Endothelial cell of umbilical vein (primary cell): Measurements from ENCODE around the gene PRH1. TPM values are rescaled to one million over a fixed set of nuclear protein-coding genes. Genes with fewer than 3 reads are reported as not detected.

Experiments used
- BruUV-seq: library from RNA; stranded (reverse); fragments of 400-500 nt; replicated peaks from 2 replicates; lab custom pipeline; 2021; lab: Mats Ljungman, UMichigan
- CTCF ChIA-PET: fragments of 300-600, 350-600 bp; sonication (Branson Sonifier 250); formaldehyde crosslinking; loops from one replicate; lab custom pipeline; 2021; ENCODE audit warnings: antibody characterized with exemption, inconsistent platforms; lab: Charles Lee
- POLR2A ChIA-PET: fragments of 300-600, 350-600 bp; sonication (Branson Sonifier 250); formaldehyde crosslinking; loops from one replicate; lab custom pipeline; 2021; ENCODE audit warnings: antibody characterized with exemption, inconsistent platforms; lab: Charles Lee
- DNase-seq: peaks from one replicate; pipeline ENCODE4 v3.0.0-alpha.2; 2011; ENCODE audit warnings: low read depth, low spot score
- FAIRE-seq: peaks from 2 replicates; lab custom pipeline; 2011; peaks lifted over from hg19 to GRCh38; lab: Jason Lieb, UNC
- H2AFZ ChIP-seq: 2 replicates; pipeline ENCODE4 v1.6.0; 2012; ENCODE audit warnings: low read depth, low read length, control low read depth, inconsistent platforms
- H3K27ac ChIP-seq: 2 replicates; pipeline ENCODE4 v1.5.1; 2011; ENCODE audit warnings: low read depth, mild to moderate bottlenecking, control low read depth, low read length, moderate library complexity; ENCODE audit not compliant: insufficient read depth
- H3K27me3 ChIP-seq, 2 experiments: 2 replicates each; pipeline versions ENCODE4 v1.6.0 to v1.6.1; 2011; ENCODE audit warnings: low read length in 2 of 2, mixed read lengths in 1 of 2; ENCODE audit not compliant: control insufficient read depth in 2 of 2, insufficient read depth in 2 of 2
- H3K36me3 ChIP-seq, 2 experiments: 2 replicates in 1 of 2; 3 replicates in 1 of 2; pipeline ENCODE4 v1.5.1; 2011; ENCODE audit warnings: low read length in 2 of 2, mild to moderate bottlenecking in 1 of 2, moderate library complexity in 1 of 2; ENCODE audit not compliant: control insufficient read depth in 2 of 2, insufficient read depth in 2 of 2; ENCODE audit errors: extremely low read depth in 1 of 2
- H3K4me1 ChIP-seq: 3 replicates; pipeline ENCODE4 v1.5.1; 2011; ENCODE audit warnings: mild to moderate bottlenecking, low read length; ENCODE audit not compliant: control insufficient read depth, insufficient read depth; ENCODE audit errors: extremely low read depth
- H3K4me2 ChIP-seq: 2 replicates; pipeline ENCODE4 v1.6.1; 2011; ENCODE audit warnings: low read length, control low read depth, mixed read lengths; ENCODE audit not compliant: insufficient read depth
- H3K4me3 ChIP-seq, 3 experiments: fragments of 200-600 bp in 1 of 3; sonication (generic), shearing (Covaris generic) in 1 of 3; replicated peaks in 1 of 3; 2 replicates each; pipeline ENCODE4 v1.5.1; 2011 to 2016; ENCODE audit warnings: control low read depth in 3 of 3, low read length in 3 of 3, mild to moderate bottlenecking in 2 of 3, inconsistent platforms in 1 of 3, low read depth in 1 of 3, moderate library complexity in 1 of 3; ENCODE audit not compliant: insufficient read depth in 1 of 3
- H3K79me2 ChIP-seq: 2 replicates; pipeline ENCODE4 v1.6.0; 2012; ENCODE audit warnings: low read length, inconsistent platforms; ENCODE audit not compliant: control insufficient read depth, insufficient read depth
- H3K9ac ChIP-seq: replicated peaks from 2 replicates; pipeline ENCODE3; 2011; ENCODE audit warnings: low read length, control low read depth; ENCODE audit not compliant: insufficient read depth; ENCODE audit errors: extremely low read depth
- H3K9me1 ChIP-seq: replicated peaks from 3 replicates; pipeline ENCODE4 v1.6.0; 2011; ENCODE audit warnings: mild to moderate bottlenecking, low read length; ENCODE audit not compliant: control insufficient read depth, insufficient read depth; ENCODE audit errors: extremely low read depth
- H3K9me3 ChIP-seq: replicated peaks from 2 replicates; pipeline ENCODE4 v1.5.1; 2012; ENCODE audit warnings: low read length, inconsistent platforms; ENCODE audit not compliant: control insufficient read depth, insufficient read depth
- H4K20me1 ChIP-seq: replicated peaks from 2 replicates; pipeline ENCODE3; 2011; ENCODE audit warnings: mild to moderate bottlenecking, low read length; ENCODE audit not compliant: control insufficient read depth, insufficient read depth; ENCODE audit errors: extremely low read depth
- CTCF ChIP-seq, 2 donors: IDR thresholded peaks; 1 replicate in 1 of 2; 2 replicates in 1 of 2; pipeline ENCODE4 v1.5.1; 2011; ENCODE audit warnings: low read length in 2 of 2, mild to moderate bottlenecking in 2 of 2, moderate library complexity in 2 of 2, control low read depth in 1 of 2, inconsistent platforms in 1 of 2, low read depth in 1 of 2; ENCODE audit not compliant: insufficient read depth in 1 of 2; ENCODE audit errors: extremely low read depth in 1 of 2
- EZH2 ChIP-seq: IDR thresholded peaks from 2 replicates; pipeline ENCODE4 v1.6.1; 2012; ENCODE audit warnings: borderline replicate concordance, low read depth, mild to moderate bottlenecking, moderate library complexity, low read length, inconsistent platforms; ENCODE audit not compliant: severe bottlenecking
- FOS ChIP-seq: IDR thresholded peaks from 2 replicates; pipeline ENCODE4 v1.6.1; 2011; ENCODE audit warnings: mild to moderate bottlenecking, low read length, moderate library complexity, borderline replicate concordance; ENCODE audit not compliant: insufficient read depth
- GATA2 ChIP-seq: IDR thresholded peaks from 2 replicates; pipeline ENCODE4 v1.7.0; 2011; ENCODE audit warnings: low read depth, mild to moderate bottlenecking, moderate library complexity, mixed read lengths, low read length; ENCODE audit not compliant: insufficient read length, insufficient read depth
- JUN ChIP-seq: IDR thresholded peaks from 2 replicates; pipeline ENCODE4 v1.6.1; 2011; ENCODE audit warnings: borderline replicate concordance, low read depth; ENCODE audit not compliant: insufficient read length, insufficient read depth
- MAX ChIP-seq: IDR thresholded peaks from 2 replicates; pipeline ENCODE4 v1.6.1; 2011; ENCODE audit not compliant: insufficient read depth, insufficient read length
- MYC ChIP-seq: IDR thresholded peaks from one replicate; pipeline ENCODE4 v1.6.1; 2011; ENCODE audit warnings: mild to moderate bottlenecking, low read depth, low read length
- POLR2A ChIP-seq: IDR thresholded peaks from 2 replicates; pipeline ENCODE4 v1.6.1; 2012; ENCODE audit warnings: low read depth, mild to moderate bottlenecking, control low read depth, low read length
- POLR2AphosphoS5 ChIP-seq: IDR thresholded peaks from 2 replicates; pipeline ENCODE4 v1.6.1; 2012; ENCODE audit warnings: low read depth, mild to moderate bottlenecking, control low read depth, low read length, moderate library complexity; ENCODE audit not compliant: insufficient read depth
- dilution Hi-C: fragments of 300-500 bp; cut with MboI; formaldehyde crosslinking; loops from one replicate; pipeline ENCODE4 v1.15.0; 2019; ENCODE audit warnings: low sequenced_read_pairs; ENCODE audit not compliant: extremely low pct_ligation_motif_present
- intact Hi-C: fragments of 100-400 bp; cut with micrococcal nuclease; formaldehyde crosslinking; loops from one replicate; pipeline ENCODE4 v1.10.0; 2022
- polyA plus RNA-seq, 4 experiments: library from polyadenylated mRNA; depleted of rRNA in 3 of 4; stranded (reverse) in 3 of 4; unstranded in 1 of 4; fragments of >200 nt; gene quantifications; 2 replicates each; pipeline versions ENCODE4 v1.2.1 to v1.2.3, GENCODE V29; 2011 to 2012; ENCODE audit warnings: missing spikeins in 1 of 4
- total RNA-seq: library from RNA; stranded (reverse); gene quantifications from 2 replicates; pipeline ENCODE4 v1.2.3, GENCODE V29; 2021

PRH1 gene
- total and polyA plus RNA-seq, 2 donors (not counting 3 experiments of a cell fraction or from before 2014, with no cell fraction given): 2.3 to 16.2 TPM

- Histone ChIP-seq H3K9me3 (no peaks in the 10 kb centered on the region), H4K20me1 (no peaks in the 10 kb centered on the region), H3K4me1 (no peaks in the 10 kb centered on the region), H3K9me1 (no peaks in the 10 kb centered on the region), H3K79me2 (no peaks in the 10 kb centered on the region), H3K9ac (no peak overlapping the region), H3K27ac (no peak overlapping the region), H3K4me2 (no peak overlapping the region), H2AFZ (no peak overlapping the region), H3K4me3 (no peak overlapping the region), H3K36me3 (no peaks in the 10 kb centered on the region), H3K27me3 (no peaks in the 10 kb centered on the region)
- ChIA-PET CTCF (no interaction called here), POLR2A (no interaction called here)
- FAIRE-seq (no peak), DNase-seq (no peak)
- no TSS peak for BruUV-seq
- intact Hi-C loops: no loop called here
- dilution Hi-C loops: no loop called here
- no peak for TF ChIP-seq EZH2
- no peak for TF ChIP-seq MAX
- no peak for TF ChIP-seq POLR2AphosphoS5
- no peak for TF ChIP-seq FOS
- no peak for TF ChIP-seq POLR2A
- no peak for TF ChIP-seq CTCF (IDR thresholded peaks at IDR 0.05; ENCODE audit: extremely low read depth in 1 of 2, insufficient read depth in 1 of 2, low read depth in 1 of 2, low read length in 2 of 2)
- no peak for TF ChIP-seq MYC
- no peak for TF ChIP-seq GATA2
- TF ChIP-seq JUN: no peak
Observed at GRCh38 chr12:10863512-10864218, 20.4 kb downstream of the PRH1 start.
